HG03575 (cell line): Measurements from ENCODE around the gene ZC2HC1C.
A peak's percentile ranks its signal among the peaks of the same experiment; 100 is the strongest.
"Not testable (repeated sequence)": the region's sequence is repeated elsewhere in the genome, so short reads cannot be mapped to it uniquely, and the experiment has no call there.

Experiments
- ATAC-seq: cut with Tn5 transposase; IDR thresholded peaks from one replicate; pipeline ENCODE4 v1.9.1; 2021; ENCODE audit not compliant: unreplicated experiment, insufficient number of reproducible peaks, low FRiP score; ENCODE audit errors: extremely low read depth

ZC2HC1C gene

DNA sequence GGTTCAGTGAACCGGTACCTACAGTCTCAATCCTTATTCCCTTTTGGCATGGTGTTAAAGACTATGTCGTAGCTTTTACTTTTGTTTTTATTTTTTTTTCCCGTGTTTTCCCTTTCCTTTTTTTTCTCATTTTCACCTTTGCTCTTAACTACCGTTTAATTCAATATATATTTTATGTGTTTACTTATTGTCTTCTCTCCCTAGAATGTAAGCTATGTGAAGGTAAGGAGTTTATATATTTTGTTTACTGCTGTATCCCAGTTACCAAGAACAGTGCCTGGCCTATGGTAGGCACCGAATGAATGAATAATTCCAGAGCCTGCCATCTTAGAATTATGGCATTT, 17.9 kb upstream of the ZC2HC1C start:
- no peak for ATAC-seq

DNA sequence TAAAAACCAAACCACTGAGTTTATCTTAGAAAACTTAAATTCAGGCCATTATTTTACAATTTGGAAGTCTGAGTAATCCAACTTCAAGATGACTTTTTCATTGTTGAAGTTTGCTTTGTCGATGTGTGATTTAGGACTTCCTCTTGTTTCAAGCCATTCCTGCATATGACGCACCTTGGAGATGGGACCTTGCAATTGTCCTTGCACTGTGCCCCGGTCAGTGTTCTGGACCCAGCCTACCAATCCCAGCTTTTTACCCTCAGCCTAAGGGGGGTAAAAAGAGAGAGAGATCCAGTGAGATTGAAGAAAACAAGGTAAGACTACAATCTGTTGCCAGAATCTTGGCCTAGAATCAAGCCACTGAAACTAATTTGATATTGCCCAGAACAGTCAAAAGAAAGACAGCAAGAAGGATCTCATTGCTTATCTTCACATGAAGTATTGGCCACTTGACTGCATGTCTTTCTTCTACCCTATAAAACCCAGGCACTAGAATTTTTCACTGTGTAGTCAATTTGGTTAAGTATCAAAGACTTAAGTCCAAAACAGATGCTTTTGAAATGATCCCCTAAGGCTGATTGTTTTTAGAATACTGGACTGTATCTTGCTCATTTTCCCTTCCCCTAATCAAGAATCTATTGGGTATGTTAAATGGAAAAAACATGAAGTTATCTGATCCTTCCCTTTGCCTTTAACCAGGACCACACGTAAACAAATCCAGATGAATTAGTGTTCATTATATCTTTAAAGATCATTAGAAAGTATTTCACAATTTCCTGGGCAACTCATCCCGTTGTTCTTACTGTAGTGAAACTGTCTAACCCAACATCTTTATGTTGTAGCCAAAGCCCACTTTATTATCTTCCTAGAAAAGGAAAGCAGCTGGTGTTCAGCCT, 15.8 kb upstream of the ZC2HC1C start:
- ATAC-seq = no peak

DNA sequence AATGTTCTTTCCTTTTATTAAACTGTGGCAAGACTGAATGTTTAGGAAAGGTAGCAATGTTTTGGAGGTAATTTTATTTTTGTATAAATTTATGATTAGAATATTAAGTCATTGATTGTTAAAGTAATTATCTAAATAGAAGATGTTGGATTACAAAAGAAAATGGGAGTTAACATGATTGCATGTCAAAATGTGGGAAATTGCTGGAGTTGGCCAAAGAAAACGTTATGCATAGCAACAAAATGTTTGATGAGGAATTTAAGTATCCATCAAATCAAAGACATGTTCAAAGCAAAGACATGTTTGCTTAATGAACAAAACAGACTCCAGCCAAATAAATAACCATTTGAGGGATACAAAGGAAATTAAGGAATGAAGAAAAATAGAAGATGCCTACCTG, 15.0 kb upstream of the ZC2HC1C start:
- ATAC-seq = no peak

DNA sequence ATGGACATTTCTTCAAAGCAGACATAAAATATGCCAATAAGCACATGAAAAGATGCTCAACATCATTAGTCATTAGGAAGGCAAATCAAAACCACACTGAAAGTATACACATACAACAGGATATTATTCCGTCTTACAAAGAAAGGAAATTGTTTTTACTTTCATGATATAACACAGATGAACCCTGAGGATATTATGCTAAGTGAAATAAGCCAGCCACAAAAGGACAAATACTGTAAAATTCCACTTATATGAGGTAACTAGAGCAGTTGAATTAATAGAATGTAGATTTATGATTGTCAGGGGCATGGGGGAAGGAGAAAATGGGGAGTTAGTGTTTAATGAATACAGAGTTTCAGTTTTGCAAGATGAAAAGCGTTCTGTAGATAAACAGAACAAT, 9.8 kb upstream of the ZC2HC1C start:
- no peak for ATAC-seq

DNA sequence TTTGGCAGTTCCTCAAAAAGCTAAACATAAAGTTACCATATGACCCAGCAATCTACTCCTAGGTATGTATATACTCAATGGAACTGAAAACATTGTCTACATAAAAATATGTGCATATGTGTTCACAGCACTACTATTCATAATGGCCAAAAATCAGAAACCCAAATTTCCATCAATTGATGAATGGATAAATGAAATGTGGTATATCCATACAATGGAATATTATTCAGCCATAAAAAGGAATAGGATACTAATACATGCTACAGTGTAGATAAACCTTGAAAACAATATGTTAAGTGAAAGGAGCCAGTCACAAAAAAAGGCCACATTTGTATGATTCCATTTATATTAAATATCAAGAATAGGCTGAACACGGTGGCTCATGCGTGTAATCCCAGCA, 9.0 kb upstream of the ZC2HC1C start:
- ATAC-seq = no peak

DNA sequence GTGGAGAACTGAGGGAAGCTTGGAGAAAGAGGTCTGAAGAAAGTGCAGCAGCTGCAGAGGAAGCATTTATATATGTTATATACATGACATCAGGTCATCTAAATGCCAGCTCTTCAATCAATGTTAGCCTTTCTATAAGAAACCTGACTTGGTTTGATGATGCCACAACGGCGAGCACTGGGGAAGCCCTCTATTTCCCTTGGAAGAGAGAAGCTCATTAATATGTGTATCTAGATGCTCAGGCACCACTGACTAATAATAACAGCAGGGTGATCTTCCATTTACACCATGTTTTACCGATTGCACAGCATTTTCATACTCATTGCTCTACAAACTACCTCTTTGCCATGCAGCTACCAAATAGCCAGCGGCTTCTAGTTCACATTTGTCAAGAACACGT, 6.4 kb upstream of the ZC2HC1C start:
- ATAC-seq = no peak

DNA sequence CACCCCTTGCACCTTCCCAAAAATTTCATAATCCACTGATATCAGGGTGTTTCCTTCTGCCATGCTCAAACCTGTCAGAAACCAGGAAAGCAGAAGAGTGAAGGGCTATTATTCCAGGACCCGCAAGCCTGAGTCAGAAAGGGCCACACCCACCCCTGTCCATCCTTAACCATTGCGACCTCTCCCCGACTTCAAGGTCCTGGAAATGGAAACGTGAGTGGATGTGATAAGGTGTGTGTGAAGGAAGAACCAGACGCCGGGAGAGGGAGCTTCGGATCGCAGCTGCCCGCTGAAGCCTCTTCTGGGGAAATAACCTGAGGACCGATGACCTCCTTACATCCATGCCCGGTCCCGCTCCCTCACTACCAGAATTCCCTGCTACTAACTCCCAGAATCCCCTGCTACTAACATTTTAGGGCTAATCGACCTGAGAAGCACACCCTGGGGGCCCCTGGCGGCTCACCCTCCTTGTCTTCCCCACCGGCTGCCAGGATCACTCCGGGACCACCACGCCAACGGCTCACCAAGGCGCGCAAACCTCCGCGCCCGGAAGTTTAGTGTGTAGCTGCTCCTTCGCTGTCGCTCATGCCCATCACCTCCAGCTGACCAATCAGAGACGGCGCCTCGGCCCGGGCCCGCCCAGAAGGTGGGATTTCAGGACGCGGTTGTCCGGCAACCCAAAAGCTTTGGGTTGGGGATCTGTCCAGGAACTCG, 5.8 kb upstream of the ZC2HC1C start, which contains the start of gene ACYP1:
Gene ACYP1, minus strand, starts transcription at position 534 of the 714 bp plus-strand sequence. Its CDS starts 471 bp downstream, at position 63.
- peak; percentile 57 for ATAC-seq

DNA sequence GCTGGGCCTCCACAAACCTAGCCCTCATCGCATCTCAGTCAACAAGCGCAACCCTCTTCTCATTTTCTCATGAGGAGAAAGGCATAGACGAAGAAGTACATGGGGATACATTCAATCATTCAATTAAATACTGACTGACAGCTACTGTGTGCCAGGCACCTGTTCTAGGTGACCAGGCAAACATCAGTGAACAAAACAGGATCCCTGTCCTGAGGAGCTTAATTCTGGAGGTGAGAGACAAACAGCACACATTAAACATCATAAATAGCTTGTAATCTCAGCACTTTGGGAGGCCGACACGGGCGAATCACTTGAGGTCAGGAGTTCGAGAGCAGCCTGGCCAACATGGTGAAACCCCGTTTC, 5.3 kb upstream of the ZC2HC1C start:
- no peak for ATAC-seq

DNA sequence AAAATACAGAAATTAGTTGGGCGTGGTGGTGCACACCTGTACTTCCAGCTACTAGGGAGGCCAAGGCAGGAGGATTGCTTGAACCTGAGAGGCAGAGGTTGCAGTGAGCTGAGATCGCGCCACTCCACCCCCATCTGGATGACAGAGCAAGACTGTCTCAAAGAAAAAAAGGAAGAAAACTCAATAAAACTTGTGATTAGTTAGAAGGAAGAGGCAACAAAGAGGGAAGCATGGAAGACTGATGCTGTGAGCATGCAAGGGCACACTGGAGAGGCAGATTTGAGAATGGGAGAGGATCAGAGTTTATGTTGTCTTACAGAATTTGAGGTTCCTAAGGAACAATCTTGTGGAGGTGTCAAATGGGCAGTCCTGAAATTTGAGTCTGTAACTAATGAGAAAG, 2.8 kb upstream of the ZC2HC1C start:
- ATAC-seq = no peak

DNA sequence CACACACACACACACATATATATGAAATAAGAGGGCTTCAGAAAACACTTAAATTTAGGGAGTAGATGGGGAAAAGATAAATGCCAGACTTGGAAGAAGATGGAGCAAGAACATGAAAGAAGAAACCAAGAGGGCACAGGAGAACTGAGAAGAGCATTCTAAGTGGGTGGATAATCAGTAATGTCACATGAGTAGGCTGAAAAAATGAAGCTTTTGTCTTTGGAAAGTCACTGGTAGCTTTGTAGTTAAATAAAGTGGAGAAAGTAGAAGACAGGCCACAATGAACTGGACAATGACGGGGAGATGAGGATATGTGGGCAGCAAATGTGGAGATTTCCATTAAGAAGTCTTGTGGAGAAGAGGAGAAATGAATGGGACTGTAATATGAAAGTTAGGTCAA, 2.2 kb upstream of the ZC2HC1C start:
- no peak for ATAC-seq

DNA sequence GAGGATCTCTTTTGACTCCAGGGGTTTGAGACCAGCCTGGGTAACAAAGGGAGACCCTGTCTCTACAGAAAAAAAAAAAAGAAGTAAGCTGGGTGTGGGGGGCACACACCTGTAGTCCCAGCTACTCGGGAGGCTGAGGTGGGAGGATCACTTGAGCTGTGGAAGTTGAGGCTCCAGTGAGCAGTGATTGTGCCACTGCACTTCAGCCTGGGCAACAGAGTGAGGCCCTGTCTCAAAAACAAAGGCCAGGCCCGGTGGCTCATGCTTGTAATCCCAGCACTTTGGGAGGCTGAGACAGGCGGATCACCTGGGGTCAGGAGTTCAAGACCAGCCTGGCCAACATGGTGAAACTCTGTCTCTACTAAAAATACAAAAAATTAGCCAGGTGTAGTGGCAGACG, 1.7 kb upstream of the ZC2HC1C start:
- ATAC-seq = not testable (repeated sequence)

DNA sequence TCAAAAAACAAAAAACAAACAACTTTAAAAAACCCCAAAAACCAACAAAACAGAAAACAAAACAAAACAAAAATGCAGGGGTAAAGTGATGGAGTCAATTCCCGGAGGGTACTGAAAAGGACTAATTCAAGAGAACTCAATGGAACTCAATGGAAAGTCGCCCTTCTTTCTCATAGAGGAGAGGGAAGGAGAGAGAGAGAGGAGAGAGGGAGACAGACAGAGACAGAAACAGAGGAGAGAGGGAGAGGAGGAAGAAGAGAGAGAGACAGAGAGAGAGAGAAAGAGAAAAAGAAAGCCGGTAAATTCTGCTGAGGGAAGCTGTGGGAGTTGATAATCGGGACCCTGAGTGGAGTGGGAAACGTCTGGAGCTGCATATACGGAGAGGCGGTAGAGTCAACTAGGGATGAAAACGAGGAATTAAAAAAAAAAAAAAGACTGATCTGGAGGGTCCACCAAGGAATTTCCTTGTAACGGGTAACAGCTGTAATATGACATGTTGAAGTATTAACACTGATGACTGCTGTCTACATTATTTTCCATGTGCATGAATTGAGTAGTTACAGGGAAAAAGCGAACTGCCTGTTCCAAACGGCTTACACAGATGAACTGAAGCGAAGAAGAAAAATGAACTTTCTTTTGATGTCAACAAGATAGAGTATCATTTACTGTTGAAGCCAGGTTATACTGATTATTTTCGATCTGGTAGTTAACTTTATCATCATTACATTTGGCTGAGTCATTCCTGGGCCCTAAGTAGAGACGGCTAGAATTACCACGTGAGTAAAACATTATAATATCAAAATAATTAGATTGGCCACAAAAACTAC, 934 bp upstream of the ZC2HC1C start:
- ATAC-seq = no peak

DNA sequence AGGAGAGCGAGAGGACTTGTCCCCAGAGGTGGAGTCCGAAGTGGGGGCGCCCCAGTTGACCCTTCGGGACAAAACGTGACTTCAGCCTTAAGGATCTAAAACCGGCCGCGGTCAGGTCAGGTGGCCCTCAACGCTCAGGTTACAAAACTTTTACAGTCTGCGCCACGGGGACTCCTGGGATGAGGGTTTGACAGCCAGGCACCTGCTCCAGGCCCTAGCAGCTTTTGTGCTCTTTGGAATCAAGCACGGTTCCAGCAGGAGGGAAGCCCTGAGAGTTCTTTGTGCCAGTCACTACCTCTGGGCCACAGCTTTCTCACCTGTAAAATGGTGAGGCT, 337 bp downstream of the ZC2HC1C start:
- no peak for ATAC-seq

DNA sequence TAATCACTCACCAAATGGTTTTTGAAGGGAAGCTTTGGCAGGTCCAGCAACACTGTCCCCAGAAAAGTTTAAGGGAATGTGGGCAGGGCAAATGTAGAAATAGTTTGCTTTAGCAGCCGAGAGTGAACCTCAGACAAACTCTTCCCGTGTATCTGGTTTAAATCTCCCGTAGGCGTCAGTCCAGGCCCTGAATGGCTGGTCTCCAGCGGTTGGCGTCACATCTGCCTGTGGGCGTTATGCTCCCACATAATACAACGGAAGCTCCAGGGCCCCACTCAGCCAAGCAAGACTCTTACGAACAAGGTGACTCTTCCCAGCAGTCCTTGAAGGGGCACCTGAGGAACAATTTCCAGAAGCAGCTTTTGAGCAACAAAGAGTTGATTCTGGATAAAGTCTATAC, 942 bp downstream of the ZC2HC1C start:
- no peak for ATAC-seq

DNA sequence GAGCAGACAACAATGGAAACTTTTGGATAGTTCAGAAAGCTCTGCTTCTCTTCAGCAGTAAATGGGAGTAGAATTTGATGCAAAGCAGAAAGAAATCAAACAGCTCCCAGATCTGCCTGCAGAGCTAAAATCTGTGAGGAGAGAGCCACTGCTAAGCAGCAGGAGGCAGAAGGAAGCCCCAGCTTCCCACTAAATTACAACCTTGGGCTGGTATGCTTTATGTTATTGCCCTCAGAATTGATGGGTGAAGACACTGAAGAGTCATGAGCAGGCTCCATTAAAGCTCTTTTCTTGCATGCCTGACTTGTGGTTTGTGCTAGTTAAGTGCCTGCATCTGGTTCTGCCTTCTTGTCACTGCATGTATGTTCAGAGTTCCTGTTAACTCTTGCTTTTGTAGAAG, 8.4 kb downstream of the ZC2HC1C start:
- ATAC-seq = no peak

DNA sequence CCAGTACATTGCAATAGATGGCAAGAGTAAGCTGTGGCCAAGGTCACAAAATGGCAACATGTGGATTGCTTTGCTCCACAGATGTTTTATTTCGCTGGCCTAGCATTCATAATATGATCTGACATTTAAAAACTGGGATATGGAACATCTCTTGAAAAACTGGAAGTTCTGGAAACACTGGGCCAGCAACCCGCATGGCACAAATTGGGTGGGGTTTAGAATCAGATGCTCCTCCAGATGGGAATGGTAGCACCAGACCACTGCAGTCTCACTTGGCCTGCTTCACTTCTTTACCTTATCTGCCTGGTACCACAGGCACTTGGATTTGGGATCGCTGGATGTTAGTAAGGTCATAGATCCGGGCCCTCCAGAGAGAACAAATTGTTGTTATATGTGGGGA, 10.1 kb downstream of the ZC2HC1C start:
- no peak for ATAC-seq

DNA sequence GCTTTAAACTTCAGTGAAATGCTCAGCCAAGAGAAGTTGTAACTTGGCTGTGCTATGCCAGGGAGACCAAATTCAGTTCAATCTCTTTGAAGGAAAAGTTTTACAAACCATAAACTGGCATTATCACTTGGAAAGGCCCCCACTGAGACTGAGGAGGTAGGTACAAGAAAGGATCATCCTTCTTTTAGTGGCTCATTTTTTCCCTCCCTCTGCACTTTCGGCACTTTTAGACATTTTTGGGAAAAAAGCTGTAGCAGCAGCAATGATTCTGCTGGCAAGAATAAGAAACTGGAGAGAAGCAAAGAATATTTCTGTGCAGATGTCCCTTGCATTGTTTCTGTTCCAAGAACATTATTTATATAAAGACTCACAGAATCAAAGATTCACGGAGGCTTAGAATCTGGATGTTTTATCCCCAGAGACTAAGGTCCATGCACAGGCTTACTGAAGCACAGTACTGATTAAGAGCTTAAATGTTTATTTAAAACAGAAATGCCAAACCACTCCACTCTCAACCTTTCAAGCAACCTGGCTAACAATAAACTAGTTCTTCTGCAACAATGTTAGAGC, 12.3 kb downstream of the ZC2HC1C start:
- no peak for ATAC-seq

DNA sequence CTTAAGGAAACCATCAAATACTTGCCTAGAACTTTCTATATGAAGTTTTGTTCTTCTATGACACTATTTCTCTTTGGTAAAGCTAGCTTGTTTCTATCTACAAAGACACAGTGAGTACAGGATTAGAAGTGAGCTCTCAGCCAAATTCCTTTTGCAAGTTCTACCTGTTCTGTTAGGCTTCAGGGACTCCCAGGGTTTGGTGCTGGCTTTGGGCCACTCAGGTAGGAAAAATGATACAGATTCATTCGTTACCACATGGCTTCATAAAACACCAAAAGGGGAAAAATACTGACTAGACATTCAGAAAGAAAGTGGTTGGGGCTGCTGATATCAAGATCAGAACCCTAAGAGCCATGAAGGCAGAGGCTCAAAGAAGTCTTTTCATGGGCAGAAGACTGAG, 13.8 kb downstream of the ZC2HC1C start:
- no peak for ATAC-seq

DNA sequence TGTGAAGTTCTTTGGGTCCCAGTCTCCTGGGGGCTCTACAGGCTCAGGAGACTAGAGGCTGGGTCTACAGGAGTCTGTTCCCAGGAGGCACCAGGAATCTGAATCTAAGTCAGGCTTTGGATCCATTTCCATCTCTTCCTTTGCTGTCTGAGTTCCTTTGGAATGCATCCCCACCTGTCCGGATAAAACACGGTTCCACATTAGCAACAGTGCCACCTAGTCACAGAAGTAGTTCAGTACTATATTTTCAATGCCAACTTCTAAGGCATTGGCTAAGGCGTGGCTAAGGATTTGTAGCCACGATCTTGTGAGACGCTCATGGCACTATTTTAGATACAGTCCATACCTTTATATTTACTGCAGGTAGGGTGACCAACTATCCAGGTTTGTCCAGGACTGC, 15.1 kb downstream of the ZC2HC1C start:
- no peak for ATAC-seq

DNA sequence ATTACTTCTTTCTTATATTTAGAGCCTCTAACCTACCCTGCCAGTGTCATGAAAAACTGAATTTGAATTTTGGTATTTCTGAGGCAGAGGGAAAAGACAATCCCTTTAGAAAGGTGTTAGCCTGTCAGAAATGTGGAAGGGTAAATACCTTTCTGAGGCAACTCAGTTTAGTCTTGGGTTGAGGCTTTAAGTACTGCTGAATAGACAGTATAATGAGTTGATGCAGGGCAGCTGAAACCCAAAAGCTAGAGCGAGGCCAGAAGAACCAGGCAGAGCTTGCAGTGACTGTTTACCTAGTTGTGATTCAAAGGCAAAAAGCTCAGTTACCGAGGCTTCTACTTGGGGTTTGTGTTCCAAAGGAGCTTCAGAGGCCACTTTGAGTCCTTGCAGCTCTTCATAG, 18.7 kb downstream of the ZC2HC1C start:
- ATAC-seq = no peak
